GM20000 (cell line): ENCODE measurements around the gene PTPRN2.

Source experiments
- DNase-seq: peaks from one replicate; pipeline ENCODE4 v3.0.0; 2012; ENCODE audit warnings: low spot score
- CTCF ChIP-seq: IDR thresholded peaks from 2 replicates; pipeline ENCODE4 v1.5.1; 2012; ENCODE audit warnings: mild to moderate bottlenecking, control low read depth; ENCODE audit errors: extremely low read depth, missing control alignments

The PTPRN2 gene

GRCh38 chr7:157715071-157715937 lies 872.3 kb downstream of the PTPRN2 start:
- no peak for DNase-seq
- TF ChIP-seq CTCF = no peak

GRCh38 chr7:157714166-157715070 lies 873.2 kb downstream of the PTPRN2 start:
- TF ChIP-seq CTCF = no peak
- DNase-seq = no peak

- DNase-seq = no peak
- no peak for TF ChIP-seq CTCF
These were observed 874.0 kb downstream of the PTPRN2 start for GRCh38 chr7:157713591-157713990.

GRCh38 chr7:157712666-157713235 lies 874.9 kb downstream of the PTPRN2 start:
- DNase-seq = no peak
- no peak for TF ChIP-seq CTCF

GRCh38 chr7:157711353-157711888 lies 876.2 kb downstream of the PTPRN2 start:
- TF ChIP-seq CTCF = no peak
- no peak for DNase-seq

GRCh38 chr7:157710396-157710795 lies 877.2 kb downstream of the PTPRN2 start:
- DNase-seq = no peak
- no peak for TF ChIP-seq CTCF
